ENCODE results near the gene PGLYRP2. TPM values are rescaled to one million over a fixed set of nuclear protein-coding genes. Genes with fewer than 3 reads are reported as not detected.

PGLYRP2 gene
- polyA plus RNA-seq, 4 donors: 0.05 to 0.11 TPM; not detected in 2

- no peak for DNase-seq (ENCODE audit: low read depth in 4 of 4, low spot score in 2 of 4)
Measured at GRCh38 chr19:15456871-15457700, 22.2 kb downstream of the PGLYRP2 start.

GRCh38 chr19:15456441-15456840 is 22.9 kb downstream of the PGLYRP2 start:
- DNase-seq (ENCODE audit: low read depth in 4 of 4, low spot score in 2 of 4): no peak

GRCh38 chr19:15455996-15456395 is 23.3 kb downstream of the PGLYRP2 start:
- DNase-seq (ENCODE audit: low read depth in 4 of 4, low spot score in 2 of 4): no peak

GRCh38 chr19:15453906-15454860 is 25.1 kb downstream of the PGLYRP2 start:
- no peak for DNase-seq (ENCODE audit: low read depth in 4 of 4, low spot score in 2 of 4)

- no peak for DNase-seq (ENCODE audit: low read depth in 4 of 4, low spot score in 2 of 4)
Measured at GRCh38 chr19:15453091-15453578, 26.2 kb downstream of the PGLYRP2 start.

GRCh38 chr19:15452111-15453047 is 26.9 kb downstream of the PGLYRP2 start:
- peak in 3 of 4 donors; percentile 56 to 68 (median 60) for DNase-seq (ENCODE audit: low read depth in 4 of 4, low spot score in 2 of 4)

GRCh38 chr19:15450528-15450890 is 28.8 kb downstream of the PGLYRP2 start:
- no peak for DNase-seq (ENCODE audit: low read depth in 4 of 4, low spot score in 2 of 4)

GRCh38 chr19:15449620-15450527 is 29.4 kb downstream of the PGLYRP2 start, which contains the start of gene WIZ:
Gene WIZ (minus strand): TSS chr19:15449956. CDS start chr19:15448307, 1,649 bp downstream.
- no peak for DNase-seq (ENCODE audit: low read depth in 4 of 4, low spot score in 2 of 4)

- no peak for DNase-seq (ENCODE audit: low read depth in 4 of 4, low spot score in 2 of 4)
Measured at GRCh38 chr19:15448778-15449619, 30.3 kb downstream of the PGLYRP2 start.

GRCh38 chr19:15448044-15448777 is 31.1 kb downstream of the PGLYRP2 start:
- DNase-seq (ENCODE audit: low read depth in 4 of 4, low spot score in 2 of 4): no peak

- no peak for DNase-seq (ENCODE audit: low read depth in 4 of 4, low spot score in 2 of 4)
Measured at GRCh38 chr19:15447057-15447456, 32.2 kb downstream of the PGLYRP2 start.

- DNase-seq (ENCODE audit: low read depth in 4 of 4, low spot score in 2 of 4): no peak
Measured at GRCh38 chr19:15445807-15446376, 33.4 kb downstream of the PGLYRP2 start.

- DNase-seq (ENCODE audit: low read depth in 4 of 4, low spot score in 2 of 4): no peak
Measured at GRCh38 chr19:15445227-15445605, 34.1 kb downstream of the PGLYRP2 start.

- no peak for DNase-seq (ENCODE audit: low read depth in 4 of 4, low spot score in 2 of 4)
Measured at GRCh38 chr19:15444505-15445226, 34.6 kb downstream of the PGLYRP2 start.

GRCh38 chr19:15443838-15444237 is 35.5 kb downstream of the PGLYRP2 start:
- DNase-seq (ENCODE audit: low read depth in 4 of 4, low spot score in 2 of 4): no peak

- DNase-seq (ENCODE audit: low read depth in 4 of 4, low spot score in 2 of 4): no peak
Measured at GRCh38 chr19:15443325-15443724, 36.0 kb downstream of the PGLYRP2 start.

All from left renal cortex interstitium (tissue), 4 donors.